Spleen (tissue), 7 donors: ENCODE measurements around the gene CUZD1.

Experiments used
- CTCF ChIP-seq, 11 experiments: fragments of 200-600 bp in 7 of 11; fragments of 450-650 bp in 4 of 11; sonication (generic) in 4 of 11; IDR thresholded peaks in 8 of 11; conservative IDR thresholded peaks in 3 of 11; 1 replicate in 7 of 11; 2 replicates in 4 of 11; pipeline versions ENCODE4 v1.4.0 to v1.8.0; 2016 to 2021; ENCODE audit warnings: antibody characterized with exemption in 11 of 11, inconsistent platforms in 4 of 11, mild to moderate bottlenecking in 1 of 11
- POLR2A ChIP-seq, 3 donors: fragments of 450-650 bp; IDR thresholded peaks; one replicate each; pipeline ENCODE4 v1.5.1; 2017; ENCODE audit warnings: antibody characterized with exemption in 3 of 3, mild to moderate bottlenecking in 1 of 3
- POLR2AphosphoS5 ChIP-seq, 3 donors: sonication (generic); formaldehyde crosslinking; IDR thresholded peaks; one replicate each; pipeline ENCODE4 v1.5.1; 2017; ENCODE audit warnings: antibody characterized with exemption in 3 of 3
- donor health status: DM: no; HTN: no; CAD: no; lungs with moderate emphysema.
- donor health status: DM: no; HTN: no; CAD: no.
- donor health status: DM: no; HTN: no; CAD: no.

- no peak for TF ChIP-seq POLR2AphosphoS5 (IDR thresholded peaks at IDR 0.05)
- no peak for TF ChIP-seq CTCF (IDR thresholded peaks at IDR 0.05 in 8 of 11, conservative IDR thresholded peaks at IDR 0.05 in 3 of 11)
- no peak for TF ChIP-seq POLR2A (IDR thresholded peaks at IDR 0.05)
Observed at GRCh38 chr10:122815458-122815857, 30.2 kb downstream of the CUZD1 start.
